GM21576 (cell line): ENCODE measurements around the gene NIBAN1.

Experiments
- ATAC-seq: cut with Tn5 transposase; IDR thresholded peaks from one replicate; pipeline ENCODE4 v1.9.1; 2021; ENCODE audit warnings: mild to moderate bottlenecking, moderate library complexity; ENCODE audit not compliant: unreplicated experiment

Gene NIBAN1

GRCh38 chr1:184947497-184948256 is 26.6 kb downstream of the NIBAN1 start:
- ATAC-seq: no peak

DNA sequence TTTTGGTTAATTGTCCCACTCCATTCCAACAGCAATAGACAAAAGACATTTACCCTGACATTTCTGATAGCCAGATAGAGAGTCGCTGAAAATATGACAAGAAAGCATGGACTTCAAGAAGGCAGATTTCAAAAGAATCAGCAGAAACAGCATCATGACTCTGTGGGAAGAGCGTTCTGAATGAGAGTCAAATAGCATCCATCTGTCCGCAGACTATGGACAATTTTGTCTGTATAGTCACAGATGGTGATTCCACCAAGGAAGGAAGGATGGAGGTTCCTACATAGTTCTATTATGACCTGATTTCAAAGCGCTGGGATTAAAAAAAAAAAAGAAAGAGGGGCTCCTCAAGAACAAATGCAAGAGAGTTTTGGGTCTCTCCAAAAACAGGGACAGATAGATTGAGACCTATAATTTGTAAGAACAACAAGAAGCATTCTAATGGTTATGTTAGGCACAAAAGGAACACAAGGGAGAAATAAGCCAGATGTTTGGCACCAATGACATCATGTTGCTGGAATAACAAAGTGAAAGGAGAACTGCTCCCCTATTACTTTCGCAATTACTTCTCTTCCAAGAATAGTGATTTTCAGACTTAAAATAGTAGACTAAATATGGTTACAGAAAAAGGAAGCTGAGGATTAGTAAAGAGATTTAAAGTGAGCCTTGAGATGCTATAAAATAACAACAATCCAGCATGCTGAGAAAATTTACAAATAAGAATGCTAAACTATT is 28.5 kb downstream of the NIBAN1 start:
- ATAC-seq: peak; percentile 56

DNA sequence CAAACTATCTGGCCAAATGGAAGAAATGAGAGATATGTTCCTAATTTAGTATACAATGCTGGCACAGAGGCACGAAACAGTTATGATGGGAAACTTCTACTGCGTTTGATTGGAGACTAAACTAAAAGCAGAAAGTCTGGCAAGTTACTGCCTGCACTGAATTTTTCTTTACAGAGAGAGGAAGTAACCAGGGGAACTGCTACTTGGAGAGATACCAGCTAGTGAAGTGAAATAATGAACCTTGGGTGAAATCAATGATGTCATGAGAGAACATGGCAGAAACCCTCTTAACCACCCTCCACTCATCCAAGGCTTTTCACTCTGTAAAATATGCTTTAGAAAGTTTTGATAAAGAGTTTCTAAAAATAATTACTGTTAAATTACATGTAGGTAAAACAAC is 29.3 kb downstream of the NIBAN1 start:
- peak; percentile 69 for ATAC-seq

DNA sequence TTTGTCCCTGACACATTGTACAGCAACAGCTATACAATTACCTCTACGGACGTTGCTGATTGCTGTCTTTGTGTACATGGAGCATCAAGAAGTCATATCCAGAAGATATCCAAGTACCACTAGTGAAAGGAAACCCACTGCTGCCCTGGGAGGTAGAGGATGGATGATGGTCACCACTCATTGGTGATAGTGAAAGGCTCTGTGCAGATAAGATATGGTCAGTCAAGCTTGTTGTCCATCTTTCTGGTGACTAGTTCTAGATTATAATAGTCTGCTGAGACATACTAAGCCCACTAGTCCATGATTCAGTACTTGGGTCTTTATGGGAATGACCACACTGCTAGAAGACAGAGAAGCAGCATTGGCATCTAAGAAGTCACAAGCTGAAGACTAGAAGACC is 30.3 kb downstream of the NIBAN1 start:
- no peak for ATAC-seq

GRCh38 chr1:184941735-184942134 is 32.6 kb downstream of the NIBAN1 start:
- peak; percentile 47 for ATAC-seq

- ATAC-seq: no peak
Observed at GRCh38 chr1:184941410-184941733, 32.9 kb downstream of the NIBAN1 start.

DNA sequence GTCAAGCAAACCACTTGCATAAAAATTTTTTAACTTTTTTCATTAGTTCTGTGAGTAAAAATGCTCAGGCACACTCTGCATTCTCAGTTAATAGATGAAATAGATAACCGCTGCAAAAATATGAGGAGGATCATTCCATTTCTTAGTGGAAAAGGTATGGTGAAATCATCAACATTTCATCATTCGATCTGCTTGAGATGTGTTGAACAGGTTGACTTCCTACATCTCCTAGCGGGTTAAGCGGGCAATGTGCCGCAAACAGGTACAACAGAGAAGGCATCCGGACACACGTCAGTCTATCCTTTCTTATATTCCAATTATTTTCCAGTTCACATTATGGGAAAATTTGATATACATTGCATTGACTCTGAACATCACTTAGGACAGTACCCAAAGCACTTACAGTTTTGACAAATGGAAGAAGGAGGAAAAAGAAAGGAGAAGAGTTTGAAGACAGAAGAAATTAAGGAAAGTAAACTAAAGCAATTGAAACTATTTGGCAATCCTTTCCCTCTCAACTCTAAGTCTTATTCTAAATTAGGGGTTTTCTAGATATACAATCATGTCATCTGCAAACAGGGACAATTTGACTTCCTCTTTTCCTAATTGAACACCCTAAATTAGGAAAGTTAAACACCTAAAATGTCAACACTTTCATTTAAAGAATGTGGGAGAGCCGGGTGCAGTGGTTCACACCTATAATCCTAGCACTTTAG is 33.5 kb downstream of the NIBAN1 start:
- no peak for ATAC-seq

GRCh38 chr1:184940226-184940625 is 34.1 kb downstream of the NIBAN1 start:
- ATAC-seq: no peak

DNA sequence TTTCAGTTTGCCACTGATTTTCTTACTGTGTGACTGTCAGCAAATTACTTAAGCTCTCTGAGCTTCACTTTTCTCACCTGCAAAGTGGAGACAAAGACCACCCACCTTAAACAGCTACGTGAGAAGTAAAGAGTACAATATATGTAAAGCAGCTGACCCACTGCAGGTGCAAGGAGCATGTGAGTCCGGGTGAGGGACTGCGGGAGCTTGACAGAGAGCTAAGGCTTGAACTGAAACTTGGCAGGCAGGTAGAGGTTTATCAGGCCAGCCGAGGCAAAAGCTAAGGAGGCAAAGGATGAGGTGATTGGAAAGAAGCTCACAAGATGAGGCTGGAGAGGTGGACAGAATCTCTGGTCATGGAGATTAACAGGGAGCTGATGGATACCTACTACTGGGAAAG is 36.6 kb downstream of the NIBAN1 start:
- ATAC-seq: no peak

GRCh38 chr1:184935920-184936798 is 38.1 kb downstream of the NIBAN1 start:
- ATAC-seq: no peak

DNA sequence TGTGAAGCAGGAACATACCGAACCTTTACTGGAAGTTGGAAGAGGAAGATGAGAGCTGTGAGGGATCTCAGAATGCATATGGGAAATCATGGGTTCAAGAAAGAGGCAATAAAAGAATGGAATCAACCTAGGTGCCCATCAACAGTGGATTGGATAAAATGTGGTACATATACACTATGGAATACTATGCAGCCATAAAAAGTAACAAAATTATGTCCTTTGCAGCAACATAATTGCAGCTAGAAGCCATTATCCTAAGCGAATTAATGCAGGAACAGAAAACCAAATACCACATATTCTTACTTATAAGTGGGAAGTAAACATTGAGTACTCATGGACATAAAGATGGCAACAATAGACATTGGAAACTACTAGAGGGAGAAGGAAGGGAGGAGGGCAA is 40.4 kb downstream of the NIBAN1 start:
- ATAC-seq: no peak

- ATAC-seq: no peak
Observed at GRCh38 chr1:184932319-184932718, 42.0 kb downstream of the NIBAN1 start.

DNA sequence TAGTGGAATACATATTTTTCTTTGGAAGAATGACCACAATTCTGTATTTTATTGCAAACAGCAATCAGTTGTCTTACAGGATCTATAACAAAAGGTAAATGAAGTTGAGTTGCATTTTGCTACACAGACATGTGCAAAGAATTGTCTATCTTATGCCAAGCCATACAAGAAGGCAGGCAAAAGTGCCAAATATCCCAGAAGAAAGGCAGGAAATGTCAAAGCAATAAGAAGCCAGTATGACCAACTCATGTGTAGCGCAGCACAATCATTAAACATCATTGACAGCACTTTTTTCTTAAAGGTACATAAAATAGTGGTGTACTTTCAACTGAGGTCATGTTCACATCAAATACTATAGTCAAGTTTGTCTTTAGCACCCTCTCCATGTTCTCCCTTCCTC is 42.7 kb downstream of the NIBAN1 start:
- ATAC-seq: no peak

DNA sequence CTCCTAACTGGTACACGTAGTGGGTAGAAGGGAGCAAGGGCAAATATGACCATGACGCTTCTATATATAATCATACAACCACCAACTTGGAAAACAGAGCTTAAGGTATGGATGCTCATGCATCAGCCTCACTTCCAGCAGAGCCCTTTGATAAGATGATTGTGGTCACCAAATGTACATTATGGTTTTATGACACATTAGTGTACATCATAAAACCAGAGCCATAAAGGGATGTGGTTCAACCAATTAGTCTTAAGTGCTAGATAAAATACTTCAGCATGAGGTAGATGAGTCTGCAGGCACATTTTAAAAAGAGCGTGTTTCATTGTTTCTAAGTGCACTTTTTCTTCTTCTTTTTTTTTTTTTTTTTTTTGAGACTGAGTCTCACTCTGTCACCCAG is 43.7 kb downstream of the NIBAN1 start:
- no peak for ATAC-seq

DNA sequence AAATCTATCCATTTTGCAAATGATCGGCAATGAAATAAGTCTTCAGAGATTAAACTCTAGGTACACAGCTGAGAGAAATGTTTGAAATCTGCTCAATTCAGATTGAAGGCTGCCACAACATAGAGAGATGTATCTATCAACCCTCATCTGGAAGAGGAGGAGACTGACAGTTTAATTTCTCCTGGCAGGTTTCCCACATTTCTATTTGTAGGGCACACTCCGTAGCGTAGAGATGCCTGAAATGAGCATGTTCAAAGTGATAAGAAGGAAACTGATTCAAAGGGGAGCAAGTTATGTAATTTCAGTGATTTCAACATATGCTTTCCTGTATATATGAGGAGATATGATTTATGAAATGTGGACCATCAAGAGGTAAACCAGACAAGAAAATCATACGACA is 44.1 kb downstream of the NIBAN1 start:
- no peak for ATAC-seq

- ATAC-seq: no peak
Observed at GRCh38 chr1:184929711-184930202, 44.6 kb downstream of the NIBAN1 start.

DNA sequence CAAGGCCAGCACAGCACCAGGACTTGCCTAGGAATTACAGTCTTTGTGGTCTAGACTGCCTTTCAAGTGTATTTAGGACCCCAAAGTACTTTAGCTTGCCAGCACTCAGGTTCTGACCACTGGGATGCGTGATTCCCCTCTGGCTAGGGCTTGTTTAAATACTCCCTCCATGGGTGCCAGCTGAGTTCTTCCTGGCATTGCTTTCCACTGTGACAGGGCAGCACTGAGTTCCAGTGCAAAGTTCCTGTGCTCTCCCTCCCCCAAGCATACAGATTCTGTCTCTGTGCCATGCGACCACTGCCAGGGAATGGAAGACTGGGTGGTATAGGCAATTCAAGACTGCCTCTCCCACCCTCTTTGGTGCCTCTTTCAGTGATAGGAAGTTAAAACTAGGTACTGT is 45.9 kb downstream of the NIBAN1 start:
- no peak for ATAC-seq
